ENCODE measurements around the gene TUBA1B.
A peak's percentile ranks its signal among the peaks of the same experiment; 100 is the strongest.
"Not testable (repeated sequence)": the region's sequence is repeated elsewhere in the genome, so short reads cannot be mapped to it uniquely, and the experiment has no call there.

The TUBA1B gene

DNA sequence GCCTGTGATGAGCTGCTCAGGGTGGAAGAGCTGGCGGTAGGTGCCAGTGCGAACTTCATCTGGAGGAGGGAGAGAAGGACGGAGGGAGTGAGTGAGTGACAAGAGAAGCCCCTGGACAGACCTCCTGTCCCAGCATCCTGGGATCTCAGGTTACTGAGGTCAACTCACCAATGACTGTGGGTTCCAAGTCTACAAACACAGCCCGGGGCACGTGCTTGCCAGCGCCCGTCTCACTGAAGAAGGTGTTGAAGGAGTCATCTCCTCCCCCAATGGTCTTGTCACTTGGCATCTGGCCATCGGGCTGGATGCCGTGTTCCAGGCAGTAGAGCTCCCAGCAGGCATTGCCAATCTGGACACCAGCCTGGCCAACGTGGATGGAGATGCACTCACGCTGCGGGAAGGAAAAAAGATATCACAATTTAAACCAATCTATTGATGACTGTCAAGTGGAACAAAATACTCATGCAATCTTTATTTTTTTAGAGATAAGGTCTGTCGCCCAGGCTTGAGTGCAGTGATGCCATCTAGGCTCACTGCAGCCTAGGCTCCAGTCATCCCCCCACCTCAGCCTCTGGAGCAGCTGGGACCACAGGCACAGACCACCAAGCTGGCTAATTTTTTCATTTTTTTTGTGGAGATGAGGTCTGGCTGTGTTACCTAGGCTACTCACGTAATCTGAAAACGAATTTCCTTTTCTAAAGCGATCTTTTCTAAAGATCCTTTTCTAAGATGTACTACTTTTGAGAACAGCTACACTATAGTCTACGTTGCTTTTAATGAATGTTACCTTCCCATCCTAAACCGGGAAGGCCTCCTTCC is 1.7 kb downstream of the TUBA1B start:
- intact Hi-C loops (cut with DNase I): no loop called here
- peak in 1 of 10 donors; percentile 76 for DNase-seq

DNA sequence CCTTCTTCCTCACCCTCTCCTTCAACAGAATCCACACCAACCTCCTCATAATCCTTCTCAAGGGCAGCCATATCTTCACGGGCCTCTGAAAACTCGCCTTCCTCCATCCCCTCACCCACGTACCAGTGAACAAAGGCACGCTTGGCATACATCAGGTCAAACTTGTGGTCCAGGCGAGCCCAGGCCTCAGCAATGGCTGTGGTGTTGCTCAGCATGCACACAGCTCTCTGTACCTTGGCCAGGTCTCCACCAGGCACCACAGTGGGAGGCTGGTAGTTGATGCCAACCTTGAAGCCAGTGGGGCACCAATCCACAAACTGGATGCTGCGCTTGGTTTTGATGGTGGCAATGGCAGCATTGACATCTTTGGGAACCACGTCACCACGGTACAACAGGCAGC is 3.2 kb downstream of the TUBA1B start:
- DNase-seq; intact Hi-C loops (cut with DNase I): not testable (repeated sequence)

DNA sequence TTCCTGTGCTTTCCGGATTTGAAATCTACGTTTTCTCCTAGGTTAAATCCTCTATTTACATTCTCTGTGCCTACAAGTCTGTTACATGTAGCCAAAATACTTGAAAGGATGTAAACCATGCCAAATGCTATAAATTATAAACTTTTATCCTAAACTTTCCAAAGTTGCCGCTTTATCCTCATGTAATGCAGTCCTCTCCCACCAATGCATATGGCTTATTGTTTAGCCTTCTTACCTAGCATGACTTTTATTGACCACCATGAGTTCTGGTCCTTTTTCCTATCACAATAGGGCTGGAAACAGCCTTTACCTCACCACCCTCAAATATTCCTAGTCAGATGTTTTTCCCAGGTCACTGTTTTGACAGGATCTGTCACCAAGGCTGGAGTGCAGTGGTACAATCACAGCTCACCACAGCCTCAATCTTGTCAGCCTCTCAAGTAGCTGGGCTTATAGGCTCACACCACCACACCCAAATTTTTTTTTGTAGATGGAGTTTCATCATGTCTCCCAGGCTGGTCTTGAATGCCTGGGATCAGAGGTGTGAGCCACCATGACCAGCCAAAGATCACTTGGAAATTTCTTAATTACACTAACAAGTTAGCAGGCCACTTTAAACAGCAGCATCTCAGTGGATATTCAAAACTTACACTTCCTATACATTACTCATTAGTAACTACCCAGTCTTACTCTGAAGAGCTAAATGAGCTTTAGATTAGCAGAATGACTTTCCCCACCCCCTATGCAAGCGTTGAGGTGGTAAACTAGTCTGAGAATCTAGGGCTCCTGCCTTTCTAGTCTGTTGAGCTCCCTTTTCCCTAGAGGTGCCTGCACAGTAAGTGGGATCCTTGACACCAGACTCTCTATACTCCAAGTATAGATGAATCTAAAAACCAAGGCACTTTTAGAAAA is 4.1 kb downstream of the TUBA1B start:
- intact Hi-C loops (cut with DNase I): no loop called here
- no peak for DNase-seq

DNA sequence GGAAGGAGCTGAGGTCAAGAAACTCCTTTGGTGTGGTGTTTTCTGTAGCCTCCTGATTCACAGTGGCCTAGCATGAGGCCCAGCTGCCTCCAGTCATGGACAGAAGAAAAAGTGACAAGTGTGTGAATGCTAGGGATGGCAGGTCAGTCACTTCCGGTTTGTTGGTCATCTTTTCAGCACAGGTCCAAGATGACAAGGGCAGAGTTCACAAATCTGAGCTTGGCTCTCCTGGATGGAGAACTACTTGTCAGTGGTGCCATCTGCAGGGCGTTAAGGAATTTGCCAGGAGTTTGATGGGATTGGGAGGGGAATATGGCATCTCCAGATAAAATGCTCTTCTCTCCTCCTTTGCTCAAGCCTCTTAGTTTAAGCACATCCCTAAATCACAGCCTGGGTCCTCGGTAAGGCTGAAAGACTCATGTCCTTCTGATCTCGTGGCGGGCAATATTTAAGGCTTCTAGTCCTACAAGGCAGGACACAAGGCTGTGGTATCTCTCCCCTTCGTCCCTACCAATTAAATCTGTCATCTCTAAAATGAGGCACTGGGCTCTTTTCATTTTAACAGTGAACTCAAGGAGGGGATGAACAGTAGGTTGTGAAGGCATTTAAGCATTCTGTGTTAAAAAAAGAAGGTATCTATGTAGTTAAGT is 10.0 kb downstream of the TUBA1B start:
- peak in 7 of 10 donors; percentile 28 to 64 (median 54) for DNase-seq
- intact Hi-C loops (cut with DNase I): loop anchor here (2.0 to 5.0 kb wide), 2 partner anchors 32 to 59 kb away; partner anchors contain the start of gene KMT2D

DNA sequence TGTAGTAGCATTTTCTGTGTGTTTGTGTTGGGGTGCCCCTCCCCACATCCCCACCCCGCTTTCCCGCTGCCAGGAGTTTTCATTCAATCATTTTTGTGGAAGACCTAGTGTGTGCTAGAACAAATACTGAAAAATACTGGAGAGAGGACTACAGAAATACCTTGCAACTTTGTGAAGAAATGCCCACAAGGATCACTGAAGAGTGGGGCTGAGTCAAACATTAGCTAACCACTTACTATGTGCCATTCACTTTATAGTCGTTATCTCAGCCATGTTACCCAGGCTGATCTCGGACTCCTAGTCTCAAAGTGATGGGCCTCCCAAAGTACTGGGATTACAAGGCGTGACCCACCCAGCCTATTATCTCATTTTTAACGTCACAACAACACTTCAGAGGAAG is 20.0 kb downstream of the TUBA1B start:
- intact Hi-C loops (cut with DNase I): no loop called here
- no peak for DNase-seq

DNA sequence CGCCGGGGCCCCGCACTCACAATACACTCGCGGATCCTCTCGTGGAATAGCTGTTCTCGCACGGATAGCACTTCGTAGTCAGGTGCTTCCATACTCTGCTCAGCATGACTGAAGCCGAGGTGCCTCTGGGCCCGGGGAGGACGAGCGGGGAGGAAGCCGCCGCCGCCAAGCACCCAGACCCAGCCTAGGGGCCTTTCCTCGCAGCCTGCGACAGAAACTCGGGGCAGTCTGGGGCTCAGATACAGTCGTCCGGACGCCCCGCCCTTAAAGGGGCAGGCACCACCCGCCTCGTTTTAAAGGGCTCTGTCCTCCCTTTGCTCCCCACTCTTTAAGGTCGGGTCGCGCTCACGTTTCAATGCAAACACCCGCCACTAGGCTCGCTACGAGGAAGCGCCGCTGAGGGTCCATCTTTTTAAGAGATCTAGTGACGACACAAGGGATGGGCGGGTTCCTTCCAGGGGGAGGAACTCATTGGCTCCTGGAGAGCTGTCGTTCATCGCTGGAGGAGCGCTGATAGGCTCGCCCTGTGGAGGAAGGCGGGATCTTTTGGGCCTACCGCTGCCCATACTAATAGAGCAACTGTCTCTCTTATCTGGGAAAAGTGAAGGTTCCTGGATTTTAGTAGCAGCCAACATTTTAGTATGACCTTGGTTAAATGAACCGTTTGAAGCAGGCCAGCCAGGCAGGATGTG is 20.6 kb downstream of the TUBA1B start, which contains the start of gene LMBR1L:
Gene LMBR1L (minus strand): TSS at position 384 of the 692 bp plus-strand sequence. CDS start 292 bp downstream, at position 92.
- intact Hi-C loops (cut with DNase I): no loop called here

DNA sequence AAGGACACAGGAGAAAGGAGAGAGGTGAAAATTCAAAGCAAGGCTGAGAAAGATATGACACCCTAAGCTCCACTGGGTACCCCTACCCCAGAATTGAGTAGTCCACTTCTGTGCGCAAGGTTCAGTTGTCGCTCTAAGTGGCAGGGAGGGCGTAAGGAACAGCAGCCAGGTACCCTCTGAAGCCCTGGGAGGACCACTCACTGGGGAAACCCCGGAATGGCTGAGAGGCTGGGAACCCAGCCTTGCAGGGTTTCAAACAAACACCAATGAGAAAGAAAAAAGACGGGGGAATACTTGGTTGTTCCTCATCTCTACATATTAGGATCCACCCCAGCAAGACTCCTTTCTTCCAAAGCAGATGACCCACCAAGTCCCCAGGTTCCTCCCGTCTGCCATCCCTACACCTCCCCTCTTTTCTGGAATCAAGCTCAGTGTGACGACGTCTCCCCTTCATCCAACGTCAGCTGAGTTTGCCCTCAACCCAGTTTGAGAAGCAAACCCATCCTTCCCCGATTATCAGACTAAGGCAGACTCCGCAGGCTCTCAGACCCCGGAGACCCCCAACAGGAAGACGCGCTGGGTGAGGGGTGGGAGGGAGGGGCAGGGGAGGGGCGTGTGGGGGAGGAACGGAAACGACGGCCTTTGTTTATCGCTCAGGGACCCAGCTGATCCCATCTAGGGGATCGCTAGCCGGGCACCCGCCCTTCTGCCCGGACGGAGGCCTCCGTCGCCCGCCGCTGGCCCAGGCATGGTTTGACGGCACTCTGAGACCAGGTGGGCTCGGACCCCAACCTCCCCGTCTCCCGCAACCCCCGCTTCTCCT is 21.3 kb downstream of the TUBA1B start:
- DNase-seq: peak in 3 of 10 donors; percentile 31 to 76 (median 46)
- intact Hi-C loops (cut with DNase I): no loop called here

More for the DNA sequence above, 20.6 kb downstream of the TUBA1B start, which contains the start of gene LMBR1L:
- DNase-seq: peak; percentile 90 to 99 (median 95)

DNA sequence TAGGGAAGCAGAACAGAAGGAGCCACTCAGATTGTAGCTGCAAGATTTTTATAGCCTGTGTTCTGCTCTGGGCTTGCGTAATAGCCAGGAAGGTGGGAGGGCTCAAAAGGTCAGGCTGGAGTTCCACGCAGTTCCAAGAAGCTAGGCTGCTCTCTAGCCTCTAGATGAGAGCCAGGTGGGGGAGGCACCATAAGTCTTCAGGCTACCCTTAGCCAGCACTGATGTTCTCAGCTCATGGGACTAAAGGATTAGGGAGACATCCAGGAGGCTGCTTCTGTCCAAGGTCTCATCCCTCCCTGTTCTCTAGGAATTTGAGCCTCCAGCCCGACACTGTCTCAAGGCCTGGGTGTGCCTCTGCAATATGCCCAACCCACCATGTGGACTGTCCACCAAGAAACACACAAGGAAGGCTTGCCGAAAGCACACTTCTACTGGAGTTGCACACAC is 22.2 kb downstream of the TUBA1B start:
- no peak for DNase-seq

DNA sequence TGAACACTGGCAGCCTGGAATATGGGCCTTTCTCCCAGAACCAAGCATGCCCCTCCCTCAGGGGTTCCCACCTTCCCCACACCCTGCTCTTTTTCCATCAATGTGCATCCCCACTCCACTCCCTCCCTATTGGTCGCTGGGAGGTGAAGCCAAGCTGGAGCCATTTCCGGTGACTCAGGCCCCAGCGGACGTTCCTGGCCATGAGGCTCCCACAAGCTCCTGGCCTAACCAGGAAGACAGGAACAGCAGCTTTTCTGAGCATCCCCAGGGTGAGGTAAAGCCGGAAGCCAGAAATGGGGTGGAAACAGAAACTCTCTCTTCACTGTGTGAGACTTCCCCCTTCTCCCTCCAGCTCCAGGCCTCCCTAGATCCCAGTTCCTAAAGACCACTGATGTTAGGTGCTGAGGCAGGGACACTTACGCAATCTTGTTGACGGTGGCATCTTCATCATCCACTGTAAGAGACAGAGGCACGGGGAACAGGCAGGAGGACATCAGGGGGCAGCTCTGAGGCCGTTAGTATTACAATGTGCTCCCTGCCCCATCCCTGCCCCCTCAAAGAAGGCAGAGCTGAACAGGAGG is 25.6 kb downstream of the TUBA1B start:
- intact Hi-C loops (cut with DNase I): no loop called here
- no peak for DNase-seq

More for the DNA sequence above, 22.2 kb downstream of the TUBA1B start:
- intact Hi-C loops (cut with DNase I): no loop called here

DNA sequence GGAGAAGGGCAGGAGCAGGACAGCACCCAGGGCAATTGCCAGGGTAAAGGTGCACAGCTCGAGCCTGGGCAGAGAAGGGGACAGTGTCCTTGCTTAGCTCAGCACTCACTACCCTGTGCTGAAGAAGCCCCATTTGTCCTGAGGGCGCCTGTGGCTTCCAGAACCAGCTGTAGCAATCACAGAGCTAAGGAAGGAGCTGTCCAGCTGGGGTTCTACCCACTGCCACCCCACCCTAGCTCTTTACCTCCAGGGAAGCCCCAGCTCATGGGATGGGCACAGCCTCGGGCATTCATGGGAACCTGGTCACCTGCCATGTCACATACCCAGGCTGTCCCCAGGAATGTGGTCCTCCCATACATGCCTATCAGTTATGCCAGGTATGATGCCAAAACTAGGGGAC is 26.4 kb downstream of the TUBA1B start:
- DNase-seq: no peak
- intact Hi-C loops (cut with DNase I): no loop called here

DNA sequence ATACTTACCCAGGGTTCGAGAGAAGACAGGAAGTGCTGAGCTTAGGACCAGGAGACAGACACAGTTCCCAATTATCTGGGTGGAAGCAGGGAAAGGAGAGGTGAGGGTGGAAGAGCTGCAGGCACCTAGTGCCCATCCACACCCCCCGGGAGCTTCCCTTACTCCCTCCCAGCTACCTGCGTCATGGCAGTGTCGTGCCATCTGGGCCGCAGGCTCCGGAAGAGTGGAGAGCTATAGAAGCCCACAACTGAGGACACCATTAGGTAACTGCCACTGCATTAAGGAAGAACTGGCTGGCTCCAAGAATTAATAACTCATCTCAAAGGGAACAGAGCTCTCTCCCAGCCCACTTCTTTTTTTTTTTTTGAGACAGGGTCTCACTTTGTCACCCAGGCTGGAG is 30.8 kb downstream of the TUBA1B start:
- DNase-seq: peak in 1 of 10 donors; percentile 42
- intact Hi-C loops (cut with DNase I): no loop called here

DNA sequence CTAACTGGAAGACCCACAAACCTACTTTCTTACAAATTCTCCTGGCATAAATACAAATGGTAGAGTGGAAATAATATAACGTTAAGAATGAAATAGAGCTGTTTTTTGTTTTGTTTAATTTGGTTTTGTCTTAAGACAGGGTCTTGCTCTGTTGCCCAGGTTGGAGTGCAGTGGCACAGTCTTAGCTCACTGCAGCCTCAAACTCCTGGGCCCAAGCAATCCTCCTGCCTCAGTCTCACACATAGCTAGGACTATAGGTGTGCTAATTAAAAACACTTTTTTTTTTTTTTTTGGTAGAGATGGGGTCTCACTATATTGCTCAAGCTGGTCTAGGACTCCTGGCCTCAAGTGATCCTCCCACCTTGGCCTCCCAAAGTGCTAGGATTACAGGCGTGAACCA is 32.5 kb downstream of the TUBA1B start:
- intact Hi-C loops (cut with DNase I): no loop called here

DNA sequence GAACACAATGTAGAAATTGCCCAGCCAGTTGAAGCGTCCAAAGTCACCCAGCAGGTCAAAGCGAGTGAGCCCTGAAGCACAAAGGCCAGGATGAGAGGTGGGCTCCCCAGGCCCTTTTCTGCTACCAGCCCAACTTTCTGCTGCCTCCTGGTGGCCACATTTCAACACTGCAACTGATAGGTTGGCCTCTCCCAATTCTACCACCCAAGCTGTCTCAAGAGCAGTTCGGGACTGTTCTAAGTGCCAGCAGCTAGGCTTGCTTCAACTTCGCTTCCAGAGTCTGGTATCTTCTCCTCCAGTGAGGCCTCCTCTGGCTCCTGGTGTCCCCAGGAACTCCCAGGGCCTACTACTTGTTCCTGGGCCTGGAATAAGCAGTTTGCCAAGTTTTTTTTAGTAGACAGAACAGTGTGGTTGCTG is 33.2 kb downstream of the TUBA1B start:
- peak in 6 of 10 donors; percentile 41 to 87 (median 64) for DNase-seq
- intact Hi-C loops (cut with DNase I): no loop called here

More for the DNA sequence above, 32.5 kb downstream of the TUBA1B start:
- no peak for DNase-seq

DNA sequence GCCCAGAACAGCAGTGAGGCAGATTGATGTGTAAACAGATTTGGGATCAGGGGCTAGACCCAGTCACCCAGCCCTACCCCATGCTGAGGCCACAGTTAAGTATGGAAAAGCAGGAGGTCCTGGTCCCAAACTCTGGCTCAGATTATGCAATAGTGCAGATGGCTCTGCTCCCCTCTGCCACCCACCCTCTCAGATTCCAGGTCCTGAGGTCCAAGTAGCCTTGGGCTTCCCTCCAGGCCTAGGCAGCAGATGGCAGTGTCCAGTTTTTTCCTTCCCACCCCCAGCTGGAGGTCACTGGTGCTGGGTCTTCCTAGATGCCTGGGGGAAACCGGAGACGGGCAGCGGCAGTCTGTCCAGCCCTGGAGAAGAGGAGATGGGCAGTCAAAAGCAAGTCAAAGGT is 33.8 kb downstream of the TUBA1B start:
- intact Hi-C loops (cut with DNase I): no loop called here

DNA sequence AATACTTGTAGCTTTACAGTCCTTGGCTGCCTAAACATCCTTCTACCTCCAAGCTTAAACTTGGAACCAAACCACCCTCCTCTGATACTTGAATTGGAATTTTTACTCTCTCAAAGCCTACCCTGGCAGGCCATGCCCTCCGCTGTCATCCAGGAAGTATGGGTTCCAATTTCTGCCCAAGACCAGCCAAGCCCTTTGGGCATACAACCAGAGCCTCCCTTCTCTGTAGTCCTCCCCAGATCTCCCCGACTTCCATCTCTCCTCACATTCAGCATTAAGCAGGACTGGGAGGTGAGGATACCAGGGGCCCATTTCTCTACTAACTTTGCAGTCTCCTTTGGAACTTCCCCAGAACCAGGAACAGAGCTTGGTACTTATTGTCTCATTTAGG is 36.2 kb downstream of the TUBA1B start:
- intact Hi-C loops (cut with DNase I): no loop called here
- DNase-seq: peak in 1 of 10 donors; percentile 4

More for the DNA sequence above, 33.8 kb downstream of the TUBA1B start:
- DNase-seq: peak in 1 of 10 donors; percentile 48

DNA sequence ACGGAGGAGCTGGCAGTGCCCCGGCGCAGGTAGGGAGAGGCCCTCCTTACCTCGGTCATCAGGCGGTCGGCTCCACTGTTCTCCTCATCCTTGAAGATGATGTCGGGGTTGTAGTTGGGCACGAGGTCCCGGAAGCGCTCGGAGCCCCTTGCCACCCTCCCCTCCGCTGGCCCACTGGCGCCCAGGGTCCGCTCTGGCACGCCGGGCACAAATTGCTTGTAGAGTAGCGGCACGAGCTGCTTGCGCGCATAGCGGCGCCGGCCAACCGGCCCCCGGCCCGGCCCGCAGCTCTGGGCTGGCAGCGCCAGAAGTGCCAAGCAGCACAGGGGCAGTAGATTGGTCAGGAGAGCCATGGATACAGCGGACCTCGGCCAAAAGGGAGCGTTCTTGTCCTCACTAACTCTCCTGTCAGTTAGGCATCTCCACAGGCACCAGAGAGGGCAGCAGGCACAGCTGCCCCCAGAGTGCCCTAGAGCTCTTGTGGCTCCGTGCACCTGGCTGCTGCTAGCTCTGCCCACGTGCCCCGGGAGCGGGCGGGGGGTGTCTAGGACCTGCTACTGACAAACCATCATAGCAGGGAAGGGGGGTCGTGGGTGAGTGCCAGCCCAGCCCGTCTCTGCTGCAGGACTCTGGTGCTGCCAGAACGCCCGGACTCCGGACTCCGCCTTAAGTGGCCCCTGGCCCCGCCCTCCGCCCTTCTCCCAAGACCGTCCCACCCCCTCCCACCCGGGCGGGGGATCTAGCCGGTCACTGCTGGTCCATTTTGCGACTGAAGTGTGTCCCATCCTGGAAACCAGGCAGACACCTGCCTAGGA is 36.8 kb downstream of the TUBA1B start, which contains the start of gene DHH:
Gene DHH (minus strand): TSS at position 642 of the 815 bp plus-strand sequence. CDS start 289 bp downstream, at position 353.
- peak in 5 of 10 donors; percentile 23 to 90 (median 30) for DNase-seq
- intact Hi-C loops (cut with DNase I): no loop called here

DNA sequence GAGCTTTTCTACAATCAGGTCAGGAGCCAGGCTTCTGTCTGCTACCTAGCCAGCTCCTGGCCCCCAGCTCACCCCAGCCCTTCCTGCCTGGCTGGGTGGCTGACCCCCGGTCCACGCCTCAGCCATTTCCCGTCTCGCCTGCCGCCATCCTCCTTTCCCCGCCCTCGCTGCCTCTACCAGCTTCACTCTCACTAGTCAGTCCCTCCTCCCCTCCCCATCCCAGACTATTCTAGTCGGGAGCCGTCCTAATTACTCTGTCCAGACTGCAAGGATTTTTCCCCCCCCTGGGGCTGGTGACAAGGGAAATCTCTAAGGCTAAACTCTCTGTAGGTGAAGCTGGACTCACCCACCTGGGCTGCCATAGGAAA is 37.4 kb downstream of the TUBA1B start:
- peak in 1 of 10 donors; percentile 81 for DNase-seq
- intact Hi-C loops (cut with DNase I): no loop called here
